HG02840 (cell line): ENCODE measurements around the gene AADACL3.
"Not testable (repeated sequence)": the region's sequence is repeated elsewhere in the genome, so short reads cannot be mapped to it uniquely, and the experiment has no call there.

Source experiments
- ATAC-seq: cut with Tn5 transposase; IDR thresholded peaks from one replicate; pipeline ENCODE4 v1.9.1; 2021; ENCODE audit warnings: mild to moderate bottlenecking, moderate library complexity, moderate number of reproducible peaks; ENCODE audit not compliant: unreplicated experiment, low FRiP score

AADACL3 gene, protein sequence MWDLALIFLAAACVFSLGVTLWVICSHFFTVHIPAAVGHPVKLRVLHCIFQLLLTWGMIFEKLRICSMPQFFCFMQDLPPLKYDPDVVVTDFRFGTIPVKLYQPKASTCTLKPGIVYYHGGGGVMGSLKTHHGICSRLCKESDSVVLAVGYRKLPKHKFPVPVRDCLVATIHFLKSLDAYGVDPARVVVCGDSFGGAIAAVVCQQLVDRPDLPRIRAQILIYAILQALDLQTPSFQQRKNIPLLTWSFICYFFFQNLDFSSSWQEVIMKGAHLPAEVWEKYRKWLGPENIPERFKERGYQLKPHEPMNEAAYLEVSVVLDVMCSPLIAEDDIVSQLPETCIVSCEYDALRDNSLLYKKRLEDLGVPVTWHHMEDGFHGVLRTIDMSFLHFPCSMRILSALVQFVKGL

DNA sequence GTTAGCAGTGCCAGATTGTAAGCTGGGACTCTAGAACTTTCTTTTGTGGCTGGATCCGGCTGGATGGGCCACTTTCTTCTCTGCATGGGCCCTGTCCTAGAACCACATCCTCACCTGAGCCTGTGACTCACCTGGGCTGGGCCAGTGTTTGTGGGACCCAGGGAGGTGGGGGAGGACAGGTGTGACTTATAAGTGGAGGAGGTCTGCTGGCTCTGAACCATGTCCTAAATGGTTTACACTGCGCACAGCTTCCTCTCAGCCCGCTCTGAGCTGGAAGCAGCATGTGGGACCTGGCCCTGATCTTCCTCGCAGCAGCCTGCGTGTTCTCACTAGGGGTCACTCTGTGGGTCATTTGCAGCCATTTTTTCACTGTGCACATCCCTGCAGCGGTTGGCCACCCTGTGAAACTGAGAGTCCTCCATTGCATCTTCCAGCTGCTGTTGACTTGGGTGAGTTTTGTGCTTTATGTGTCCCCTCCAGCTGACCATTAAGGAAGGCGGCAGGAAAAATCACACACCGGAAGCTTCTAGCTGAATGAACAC is at the start of gene AADACL3:
Gene AADACL3, plus strand, starts transcription at position 215 of the 542 bp plus-strand sequence. Its CDS starts 67 bp downstream, at position 282.
- ATAC-seq = no peak

DNA sequence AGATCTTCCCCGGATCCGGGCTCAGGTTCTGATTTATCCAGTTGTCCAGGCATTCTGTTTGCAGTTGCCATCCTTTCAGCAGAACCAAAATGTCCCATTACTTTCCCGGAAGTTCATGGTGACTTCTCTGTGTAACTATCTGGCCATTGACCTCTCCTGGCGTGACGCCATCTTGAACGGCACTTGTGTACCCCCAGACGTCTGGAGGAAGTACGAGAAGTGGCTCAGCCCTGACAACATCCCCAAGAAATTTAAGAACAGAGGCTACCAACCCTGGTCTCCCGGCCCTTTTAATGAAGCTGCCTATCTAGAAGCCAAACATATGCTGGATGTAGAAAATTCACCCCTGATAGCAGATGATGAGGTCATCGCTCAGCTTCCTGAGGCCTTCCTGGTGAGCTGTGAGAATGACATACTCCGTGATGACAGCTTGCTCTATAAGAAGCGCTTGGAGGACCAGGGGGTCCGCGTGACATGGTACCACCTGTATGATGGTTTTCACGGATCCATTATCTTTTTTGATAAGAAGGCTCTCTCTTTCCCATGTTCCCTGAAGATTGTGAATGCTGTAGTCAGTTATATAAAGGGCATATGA is 49.7 kb upstream of the AADACL3 start:
- ATAC-seq = no peak

DNA sequence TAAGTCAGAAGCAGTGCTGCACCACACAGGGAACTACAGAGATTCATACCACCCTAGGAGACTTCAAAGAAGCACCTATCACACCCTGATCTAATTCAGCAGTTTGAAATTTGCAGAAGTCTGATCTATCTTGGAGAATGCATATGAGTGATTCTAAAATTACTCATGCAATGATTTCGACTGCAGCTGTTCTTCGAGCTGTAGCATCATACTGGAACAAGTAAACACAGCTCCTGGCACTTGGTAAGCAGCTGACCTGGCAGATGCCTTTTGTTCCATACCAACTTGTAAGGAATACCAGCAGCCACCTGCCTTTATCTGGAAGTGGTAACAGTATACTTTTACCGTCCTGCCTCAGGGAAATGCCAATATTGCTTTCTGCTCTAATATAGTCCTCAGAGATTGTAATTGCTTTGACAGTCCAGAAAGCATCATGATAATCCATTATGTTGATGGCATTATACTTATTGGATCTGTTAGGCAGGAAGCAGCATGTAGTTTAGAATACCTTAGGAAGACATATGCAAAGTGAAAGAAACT is 46.3 kb upstream of the AADACL3 start:
- ATAC-seq = no peak

DNA sequence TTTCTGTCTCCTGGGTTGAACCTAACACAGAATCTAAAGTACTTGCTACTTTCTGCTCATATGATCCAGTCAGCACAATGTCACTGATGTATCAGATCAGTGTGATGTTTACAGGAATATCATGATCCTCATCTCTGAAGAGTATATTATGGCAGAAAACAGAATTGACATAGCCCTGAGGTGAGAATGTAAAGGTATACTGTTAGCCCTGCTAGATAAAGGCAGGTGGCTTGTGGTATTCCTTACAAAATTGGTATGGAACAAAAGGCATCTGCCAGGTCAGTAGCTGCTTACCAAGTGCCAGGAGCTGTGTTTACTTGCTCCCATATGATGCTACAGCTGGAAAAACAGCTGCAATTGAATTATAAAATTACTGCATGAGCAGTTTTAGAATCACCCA is 41.6 kb upstream of the AADACL3 start:
- no peak for ATAC-seq

DNA sequence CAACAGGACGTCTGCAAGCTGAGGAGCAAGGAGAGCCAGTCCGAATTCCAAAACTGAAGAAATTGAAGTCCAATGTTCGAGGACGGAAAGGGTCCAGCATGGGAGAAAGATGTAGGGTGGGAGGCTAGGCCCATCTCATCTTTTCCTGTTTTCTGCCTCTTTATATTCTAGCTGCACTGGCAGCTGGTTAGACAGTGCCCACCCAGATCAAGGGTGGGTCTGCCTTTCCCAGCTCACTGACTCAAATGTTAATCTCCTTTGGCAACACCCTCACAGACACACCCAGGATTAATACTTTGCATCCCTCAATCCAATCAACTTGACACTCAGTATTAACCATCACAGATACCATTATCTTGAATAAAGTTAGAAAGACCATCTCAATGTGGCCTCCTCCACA is 39.8 kb upstream of the AADACL3 start:
- not testable (repeated sequence) for ATAC-seq

DNA sequence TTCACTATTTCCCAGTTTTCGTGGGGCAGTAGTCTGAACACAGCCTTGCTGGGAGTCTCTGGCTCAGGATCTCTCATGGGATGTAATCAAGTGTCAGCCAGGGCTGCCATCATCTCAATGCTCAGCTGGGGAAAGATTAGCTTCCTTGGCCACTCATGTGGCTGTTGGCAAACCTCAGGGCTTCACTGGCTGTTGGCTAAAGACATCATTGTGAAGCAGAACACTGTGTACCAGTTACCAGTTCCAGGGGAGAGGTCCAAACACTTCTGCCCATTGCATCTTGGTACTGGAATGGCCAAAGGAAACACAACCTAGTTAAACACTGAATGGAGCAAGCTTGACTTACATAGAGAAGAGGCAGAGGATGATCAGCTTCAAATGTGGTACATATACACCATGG is 38.3 kb upstream of the AADACL3 start:
- ATAC-seq = no peak

DNA sequence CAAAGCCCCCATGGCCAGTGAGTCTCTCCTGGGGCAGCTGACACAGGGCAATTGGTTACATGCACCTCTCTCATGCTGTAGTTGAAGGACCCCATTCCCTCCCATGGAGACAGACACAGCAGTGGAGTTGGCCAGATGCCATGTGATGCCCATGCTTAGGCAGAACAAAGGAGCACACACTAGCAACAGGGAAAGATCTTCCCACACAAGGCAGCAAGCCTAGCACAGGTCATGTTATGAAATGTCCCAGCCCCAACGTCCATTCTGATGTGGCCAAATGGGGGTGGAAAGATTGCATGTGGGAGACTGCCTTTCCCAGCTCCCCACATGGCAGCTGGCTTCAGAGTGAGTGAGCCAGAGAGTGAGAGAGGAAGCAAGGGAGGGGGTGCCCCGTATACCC is 37.6 kb upstream of the AADACL3 start:
- ATAC-seq = no peak

DNA sequence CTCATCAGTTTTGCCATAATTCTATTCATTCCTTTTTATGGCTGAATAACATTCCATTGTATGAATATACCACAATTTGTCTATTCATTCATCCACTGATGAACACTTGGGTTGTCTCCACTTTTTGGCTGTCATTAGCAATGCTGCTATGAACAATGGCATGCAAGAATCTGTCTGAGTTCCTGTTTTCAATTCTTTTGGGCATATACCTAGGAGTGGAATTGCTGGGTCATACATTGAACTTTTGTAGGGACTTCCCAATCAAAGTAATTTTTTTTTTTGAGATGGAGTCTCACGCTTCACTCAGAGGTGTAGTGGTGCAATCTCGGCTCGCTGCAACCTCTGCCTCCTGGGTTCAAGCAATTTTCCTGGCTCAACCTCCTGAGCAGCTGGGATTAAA is 37.1 kb upstream of the AADACL3 start:
- no peak for ATAC-seq

DNA sequence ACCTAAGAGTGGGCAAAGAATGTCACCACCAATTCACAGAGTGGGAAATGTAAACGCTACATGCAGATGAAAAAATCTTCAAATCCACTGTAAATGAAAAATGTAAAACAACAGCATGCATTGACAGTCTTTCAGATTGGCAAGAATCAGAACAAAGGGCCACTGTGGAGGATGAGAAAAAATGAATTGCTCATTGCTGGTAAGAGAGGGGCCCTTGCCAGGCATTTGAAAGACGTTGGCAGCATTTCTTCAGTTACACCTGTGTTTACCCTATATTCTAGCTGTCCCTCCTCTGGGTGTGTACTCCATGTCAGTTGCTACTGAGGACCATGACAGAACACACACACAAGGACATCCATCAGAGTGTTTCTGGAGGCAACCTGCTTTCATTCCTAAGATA is 25.8 kb upstream of the AADACL3 start:
- no peak for ATAC-seq

DNA sequence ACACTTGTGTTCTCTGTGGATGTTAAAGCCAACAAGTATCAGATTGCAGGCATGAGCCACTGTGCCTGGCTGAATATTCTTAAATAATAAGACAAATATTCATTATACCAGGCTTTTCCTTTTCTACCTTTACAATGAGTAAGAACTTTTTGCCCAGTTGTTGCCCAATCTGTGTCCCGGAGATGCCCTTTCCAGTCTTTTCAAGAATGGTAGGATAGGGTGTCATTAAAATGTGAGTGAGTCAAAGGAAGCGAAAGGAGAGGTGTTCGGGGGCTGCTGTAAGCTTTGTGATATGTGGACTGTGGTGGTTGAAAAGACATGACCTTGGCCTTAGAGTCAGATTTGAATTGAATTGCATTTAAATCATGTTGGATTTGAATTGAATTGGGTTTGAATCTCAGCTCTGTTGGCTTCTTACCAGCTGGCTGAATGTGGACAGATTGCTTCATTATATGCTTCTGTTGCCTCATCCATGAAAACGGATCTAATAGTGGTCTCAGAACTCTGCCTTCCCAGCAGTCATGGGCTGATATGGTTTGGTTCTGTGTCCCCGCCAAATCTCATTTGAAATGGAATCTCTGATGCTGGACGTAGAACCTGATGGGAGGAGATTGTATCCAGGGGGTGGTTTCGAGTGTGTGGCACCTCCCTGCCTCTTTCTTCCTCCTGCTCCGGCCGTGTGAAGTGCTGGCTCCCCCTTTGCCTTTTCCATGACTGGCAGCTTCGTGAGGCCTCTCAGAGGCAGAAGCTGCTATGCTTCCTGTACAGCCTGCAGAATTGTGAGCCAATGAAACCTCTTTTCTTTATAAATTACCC is 22.7 kb upstream of the AADACL3 start:
- ATAC-seq = no peak

DNA sequence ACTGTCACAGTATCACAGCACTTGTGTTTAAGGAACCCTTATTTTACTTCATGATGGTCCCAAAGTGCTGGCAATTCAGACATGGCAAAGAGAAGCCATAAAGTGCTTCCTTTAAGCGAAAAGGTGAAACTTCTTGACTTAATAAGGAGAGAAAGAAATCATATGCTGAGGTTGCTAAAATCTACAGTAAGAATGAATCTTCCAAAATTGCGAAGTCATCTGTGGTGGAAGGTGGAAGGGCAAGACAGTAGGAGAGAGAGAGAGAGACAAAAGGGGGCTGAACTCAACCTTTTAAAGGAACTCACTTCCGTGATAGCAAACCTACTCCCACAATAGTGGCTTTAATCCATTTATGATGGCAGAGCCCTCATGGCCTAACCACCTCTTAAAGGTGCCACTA is 19.3 kb upstream of the AADACL3 start:
- ATAC-seq = no peak

DNA sequence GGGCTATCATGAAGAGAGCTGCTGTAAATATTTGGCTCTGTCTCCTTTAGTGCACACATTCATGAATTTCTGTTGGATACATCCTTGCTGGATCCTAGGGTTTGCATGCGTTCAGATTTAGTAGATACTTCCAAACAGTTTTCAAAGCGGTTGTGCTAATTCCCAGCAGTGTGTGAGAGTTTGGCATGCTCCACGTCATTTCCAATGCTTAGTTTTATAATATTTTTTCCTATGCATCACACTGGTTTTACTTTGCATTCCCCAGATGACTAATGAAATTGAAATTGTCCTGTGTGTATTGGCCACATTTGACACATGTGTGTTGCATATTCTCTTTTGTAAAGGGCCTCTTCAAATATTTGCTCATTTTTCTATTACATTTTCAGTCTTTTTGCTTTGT is 18.5 kb upstream of the AADACL3 start:
- ATAC-seq = no peak

DNA sequence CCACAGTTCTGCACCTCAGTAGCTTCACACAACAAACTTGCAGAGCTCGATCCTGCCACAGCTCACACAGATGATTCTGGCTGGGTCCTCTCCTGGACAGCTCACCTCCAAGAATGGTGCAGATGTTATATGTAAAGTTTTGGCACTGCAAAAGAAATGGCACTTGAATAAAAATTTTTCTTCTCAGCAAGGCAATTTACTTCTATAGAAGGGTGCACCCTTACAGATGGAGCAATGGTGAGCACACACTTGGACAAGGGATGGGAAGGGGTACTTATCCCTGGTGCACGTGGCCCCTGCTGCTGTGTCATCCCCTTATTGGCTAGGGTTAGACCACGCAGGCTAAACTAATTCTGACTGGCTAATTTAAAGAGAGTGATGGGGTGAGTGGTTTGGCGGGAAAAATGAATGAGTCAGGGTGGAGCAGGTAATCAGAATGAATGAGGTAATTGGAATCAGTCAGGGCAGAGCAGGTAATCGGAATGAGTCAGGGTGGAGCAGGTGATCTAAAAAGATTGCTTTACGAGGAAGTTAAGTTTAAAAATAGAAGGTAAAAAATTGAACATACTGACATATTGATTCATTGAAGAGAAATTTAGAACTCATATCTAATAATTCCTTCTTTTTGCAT is 12.0 kb upstream of the AADACL3 start:
- no peak for ATAC-seq

DNA sequence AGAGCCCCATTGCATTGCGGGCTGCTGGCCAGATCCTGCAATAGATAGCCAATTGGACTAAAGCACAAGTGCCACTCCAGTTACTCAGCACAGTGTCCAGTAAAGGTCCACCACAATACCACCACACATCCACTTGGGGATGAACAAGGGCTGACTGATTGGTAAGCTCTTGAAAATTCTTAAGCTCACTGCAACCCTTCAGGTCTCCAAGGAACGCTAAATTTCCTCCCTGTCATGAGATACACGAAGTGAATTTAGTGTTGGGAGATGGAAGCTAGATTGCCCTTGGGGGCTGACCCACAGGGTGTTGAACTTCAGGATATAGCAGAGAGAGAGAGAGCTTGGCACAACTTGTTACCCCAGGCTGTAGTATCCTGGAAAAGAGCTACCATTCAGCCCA is 9.8 kb upstream of the AADACL3 start:
- ATAC-seq = no peak

DNA sequence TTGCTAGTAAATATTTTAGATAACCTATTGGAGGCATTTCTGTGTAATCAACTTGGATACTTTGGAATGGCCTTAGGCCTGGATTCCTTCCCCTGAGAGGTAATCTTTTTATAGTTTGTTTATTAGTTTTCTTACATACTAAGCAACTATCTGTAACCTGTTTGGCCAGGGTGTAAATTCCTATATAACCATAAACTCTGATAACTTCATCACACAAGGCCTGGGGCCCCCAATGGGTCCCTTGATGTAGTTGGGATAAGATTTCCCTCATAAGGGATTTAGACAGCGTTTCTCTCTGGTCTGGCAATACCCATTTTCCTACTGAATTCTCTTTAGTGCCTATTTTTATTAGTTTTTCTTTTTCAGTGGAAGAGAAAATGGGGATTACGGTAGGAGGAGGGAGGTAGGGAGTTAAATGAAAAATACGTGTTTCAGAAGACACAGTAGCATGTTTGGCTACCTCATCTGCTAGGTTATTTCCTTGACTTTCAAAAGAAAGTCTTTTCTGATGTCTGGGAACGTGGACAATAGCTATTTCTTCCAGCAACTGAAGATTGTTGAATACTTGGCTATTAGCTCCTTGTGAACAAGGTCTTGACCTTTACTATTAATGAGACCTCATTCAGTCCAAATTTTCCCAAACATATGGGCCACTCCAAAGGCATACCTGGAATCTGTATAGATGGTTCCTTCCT is 7.4 kb upstream of the AADACL3 start:
- no peak for ATAC-seq

DNA sequence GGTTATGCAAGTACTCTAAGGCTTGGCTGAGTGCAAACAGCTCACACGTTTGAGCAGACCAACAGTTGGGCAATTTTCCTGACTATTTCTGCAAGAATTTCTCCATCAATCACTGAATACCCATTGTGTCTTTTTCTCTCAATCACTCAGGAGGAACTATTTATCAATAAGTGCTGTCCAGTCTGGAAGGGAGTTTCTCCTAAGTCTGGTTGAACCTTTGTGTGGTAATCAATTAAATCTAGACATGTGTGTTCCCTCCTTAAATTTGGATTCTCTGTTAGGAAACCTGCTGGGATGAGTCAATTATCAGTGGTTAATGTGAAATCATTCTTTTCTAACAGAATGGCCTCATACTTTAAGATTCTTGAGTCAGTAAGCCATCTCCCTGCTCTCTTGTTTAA is 6.8 kb upstream of the AADACL3 start:
- no peak for ATAC-seq

DNA sequence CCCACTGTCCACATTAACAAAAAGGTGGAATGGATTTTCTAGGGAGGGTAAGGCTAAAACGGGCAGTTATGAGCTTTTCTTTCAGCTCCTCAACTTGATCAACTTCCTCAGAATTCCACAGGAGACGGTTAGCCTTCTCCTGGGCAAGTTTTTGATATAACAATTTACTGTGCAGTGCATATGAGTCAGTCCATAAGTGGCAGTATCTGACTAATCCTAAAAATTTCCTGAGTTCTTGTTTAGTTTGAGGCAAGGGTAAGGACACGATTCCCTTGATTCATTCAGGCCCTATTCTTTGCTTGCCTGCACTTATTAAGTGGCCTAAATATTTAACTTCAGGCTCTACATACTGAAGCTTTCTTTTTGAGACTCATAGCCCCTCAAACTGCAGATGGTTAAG is 6.2 kb upstream of the AADACL3 start:
- ATAC-seq = no peak

DNA sequence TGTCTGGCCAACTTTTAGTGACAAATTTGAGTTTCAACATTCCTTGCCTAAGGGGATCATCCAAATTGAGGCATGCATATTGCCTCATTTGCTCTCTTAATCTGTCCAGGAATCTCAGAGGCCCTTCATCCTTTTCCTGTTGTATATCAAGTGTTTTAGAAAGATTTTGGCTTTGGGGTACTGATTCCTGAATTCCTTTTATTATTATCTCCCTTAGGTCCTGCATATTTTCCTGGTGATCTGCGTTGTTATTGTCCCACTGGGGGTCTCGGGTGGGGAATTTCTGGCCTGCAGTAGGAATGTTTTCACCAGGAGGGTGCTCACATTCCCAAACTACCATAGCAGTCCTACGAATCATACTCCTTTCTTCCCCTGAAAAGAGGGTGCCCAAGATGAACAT is 4.4 kb upstream of the AADACL3 start:
- no peak for ATAC-seq

DNA sequence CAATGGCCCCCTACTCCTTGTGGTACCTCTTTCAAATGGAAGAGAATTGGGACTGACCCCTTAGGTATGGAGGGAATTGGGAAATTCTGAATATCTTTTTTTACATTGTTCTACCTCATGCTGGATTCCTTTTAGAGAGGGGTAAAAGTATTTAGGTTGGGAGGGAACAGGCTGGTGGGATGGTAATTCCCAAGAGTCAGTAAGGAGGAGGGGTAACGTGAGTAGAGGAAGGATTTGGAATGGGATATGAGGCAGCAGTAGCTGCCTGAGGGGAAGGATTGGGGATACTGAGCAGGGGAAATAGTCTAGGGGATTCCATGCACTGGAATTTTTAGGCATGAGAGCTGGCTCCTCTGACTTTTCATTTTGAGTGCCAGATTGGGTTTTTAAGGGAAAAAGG is 3.8 kb upstream of the AADACL3 start:
- no peak for ATAC-seq

DNA sequence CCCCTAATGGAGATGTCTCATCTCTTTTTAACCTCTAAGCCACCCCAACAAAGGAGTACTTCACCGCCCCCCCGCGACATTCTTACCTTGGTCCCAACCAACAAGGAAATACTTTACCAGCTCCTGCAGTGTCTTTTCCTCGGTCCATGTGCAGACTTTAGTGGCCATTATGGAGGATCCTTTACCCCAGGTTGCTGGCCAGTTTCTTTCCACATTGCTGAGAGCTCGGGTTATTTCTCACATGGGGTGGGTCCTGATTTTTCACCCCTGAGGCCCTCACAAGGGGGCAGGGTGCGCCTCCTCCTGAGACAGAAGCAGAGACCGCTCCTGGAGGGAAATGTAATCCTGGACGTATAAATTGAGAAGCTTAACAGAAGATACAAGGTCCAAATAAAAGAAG is 3.0 kb upstream of the AADACL3 start:
- ATAC-seq = no peak
